B cell (primary cell): ENCODE measurements around the gene CXXC5. TPM values are rescaled to one million over a fixed set of nuclear protein-coding genes. Genes with fewer than 3 reads are reported as not detected.

Experiments used
- ATAC-seq: fragments of 200-7000 bp; cut with Tn5 transposase; one replicate; pipeline ENCODE4 v1.10.0; 2021; ENCODE audit warnings: low read depth, mild to moderate bottlenecking, moderate number of reproducible peaks, moderate library complexity
- CTCF ChIA-PET: fragments of 350-600 bp; sonication (Branson Sonifier 250); formaldehyde crosslinking; loops from one replicate; lab custom pipeline; 2021; ENCODE audit warnings: antibody characterized with exemption, inconsistent platforms; lab: Charles Lee
- POLR2A ChIA-PET: fragments of 350-600 bp; sonication (Branson Sonifier 250); formaldehyde crosslinking; loops from one replicate; lab custom pipeline; 2021; ENCODE audit warnings: antibody characterized with exemption; lab: Charles Lee
- DNase-seq: peaks from one replicate; pipeline ENCODE4 v3.0.0; 2013
- H2AFZ ChIP-seq: 2 replicates; pipeline ENCODE4 v1.6.1; 2012; ENCODE audit warnings: mild to moderate bottlenecking, low read depth, low read length; ENCODE audit not compliant: insufficient read depth, poor library complexity, severe bottlenecking
- H3K27ac ChIP-seq, 2 donors: 1 replicate in 1 of 2; 2 replicates in 1 of 2; pipeline ENCODE4 v1.5.1; 2012 to 2013; ENCODE audit warnings: low read length in 2 of 2, mild to moderate bottlenecking in 2 of 2, moderate library complexity in 1 of 2
- H3K27me3 ChIP-seq, 4 experiments: fragments of 200-600 bp in 1 of 4; sonication (generic) in 1 of 4; replicated peaks in 1 of 4; 1 replicate in 2 of 4; 2 replicates in 2 of 4; pipeline versions ENCODE4 v1.6.1 to v1.7.0; 2013 to 2016; ENCODE audit warnings: low read length in 3 of 4, mild to moderate bottlenecking in 2 of 4, mixed read lengths in 1 of 4, moderate library complexity in 1 of 4; ENCODE audit not compliant: insufficient read depth in 4 of 4, control insufficient read depth in 3 of 4; ENCODE audit errors: control extremely low read depth in 1 of 4
- H3K36me3 ChIP-seq, 2 experiments: replicated peaks in 1 of 2; 1 replicate in 1 of 2; 2 replicates in 1 of 2; pipeline versions ENCODE4 v1.6.1 to v1.7.1; 2013; ENCODE audit warnings: low read length in 1 of 2; ENCODE audit not compliant: insufficient read depth in 2 of 2, control insufficient read depth in 1 of 2; ENCODE audit errors: control extremely low read depth in 1 of 2, extremely low read depth in 1 of 2
- H3K4me1 ChIP-seq, 2 donors: fragments of 200-600 bp in 1 of 2; sonication (generic) in 1 of 2; 1 replicate in 1 of 2; 2 replicates in 1 of 2; pipeline versions ENCODE4 v1.5.1 to v1.6.1; 2013 to 2017; ENCODE audit warnings: low read length in 2 of 2; ENCODE audit not compliant: control insufficient read depth in 2 of 2, insufficient read depth in 2 of 2
- H3K4me2 ChIP-seq: replicated peaks from 2 replicates; pipeline ENCODE3; 2012; ENCODE audit warnings: mild to moderate bottlenecking, low read depth, low read length; ENCODE audit not compliant: poor library complexity, severe bottlenecking
- H3K4me3 ChIP-seq, 5 experiments: fragments of 200-600 bp in 1 of 5; sonication (generic) in 1 of 5; 1 replicate in 3 of 5; 2 replicates in 2 of 5; pipeline versions ENCODE4 v1.5.1 to v1.7.0; 2011 to 2016; ENCODE audit warnings: low read length in 4 of 5, mild to moderate bottlenecking in 4 of 5, low read depth in 2 of 5, control low read depth in 1 of 5, moderate library complexity in 1 of 5; ENCODE audit not compliant: insufficient read depth in 1 of 5; ENCODE audit errors: control extremely low read depth in 1 of 5, extremely low read depth in 1 of 5
- H3K79me2 ChIP-seq: fragments of 200-600 bp; sonication (generic); one replicate; pipeline ENCODE4 v1.6.0; 2016; ENCODE audit warnings: low read length; ENCODE audit not compliant: control insufficient read depth, insufficient read depth
- H3K9ac ChIP-seq: fragments of 200-600 bp; sonication (generic); 2 replicates; pipeline ENCODE4 v1.6.1; 2017; ENCODE audit warnings: mild to moderate bottlenecking, low read length, moderate library complexity
- H3K9me3 ChIP-seq, 3 donors: one replicate each; pipeline versions ENCODE4 v1.6.1 to v1.7.1; 2013; ENCODE audit warnings: low read length in 2 of 3; ENCODE audit not compliant: control insufficient read depth in 2 of 3, insufficient read depth in 1 of 3; ENCODE audit errors: control extremely low read depth in 1 of 3
- H4K20me1 ChIP-seq: 2 replicates; pipeline ENCODE4 v1.6.0; 2012; ENCODE audit warnings: mild to moderate bottlenecking, low read length; ENCODE audit not compliant: insufficient read depth, control insufficient read depth, poor library complexity, severe bottlenecking
- H3K27ac Mint-ChIP-seq: one replicate; pipeline ENCODE4 v1.8.0; 2021; ENCODE audit warnings: mixed read lengths
- H3K27me3 Mint-ChIP-seq: one replicate; pipeline ENCODE4 v1.8.0; 2021; ENCODE audit warnings: mixed read lengths
- H3K4me1 Mint-ChIP-seq: one replicate; pipeline ENCODE4 v1.8.0; 2021; ENCODE audit warnings: mixed read lengths
- H3K4me3 Mint-ChIP-seq: one replicate; pipeline ENCODE4 v1.8.0; 2021; ENCODE audit warnings: mixed read lengths
- H3K9me3 Mint-ChIP-seq: one replicate; pipeline ENCODE4 v1.8.0; 2022; ENCODE audit warnings: mixed read lengths; ENCODE audit not compliant: insufficient read depth
- EZH2 ChIP-seq: IDR thresholded peaks from 2 replicates; pipeline ENCODE4 v1.6.1; 2012; ENCODE audit warnings: borderline replicate concordance, low read depth, mild to moderate bottlenecking, moderate library complexity, low read length; ENCODE audit not compliant: insufficient read depth, poor library complexity, severe bottlenecking
- WGBS: methylation state at CpG from one replicate; pipeline ENCODE4 v1.1.5; 2013; ENCODE audit warnings: missing lambda C conversion rate; ENCODE audit not compliant: insufficient coverage; 5-methylcytosine and 5-hydroxymethylcytosine counted together
- intact Hi-C: fragments of 100-400 bp; cut with micrococcal nuclease; formaldehyde crosslinking; loops from one replicate; pipeline ENCODE4 v1.10.0; 2022
- polyA plus RNA-seq: library from polyadenylated mRNA; depleted of rRNA; stranded (reverse); fragments of >200 nt; gene quantifications from 2 replicates; pipeline ENCODE4 v1.2.3, GENCODE V29; 2012
- total RNA-seq, 2 donors: library from RNA; stranded (reverse); fragments of 120-200 nt in 1 of 2; gene quantifications; 1 replicate in 1 of 2; 2 replicates in 1 of 2; pipeline versions ENCODE4 v1.2.3 to v1.2.4, GENCODE V29; 2013 to 2022
- TF ChIP-seq, protein P1 (sequence below): fragments of 200-600 bp; IDR thresholded peaks from one replicate; pipeline ENCODE4 v1.8.0; 2022; ENCODE audit warnings: antibody characterized with exemption, mild to moderate bottlenecking

CXXC5 gene
- total and polyA plus RNA-seq, 2 donors (not counting 1 experiment from before 2014, with no cell fraction given) = 126 to 143 TPM

DNA sequence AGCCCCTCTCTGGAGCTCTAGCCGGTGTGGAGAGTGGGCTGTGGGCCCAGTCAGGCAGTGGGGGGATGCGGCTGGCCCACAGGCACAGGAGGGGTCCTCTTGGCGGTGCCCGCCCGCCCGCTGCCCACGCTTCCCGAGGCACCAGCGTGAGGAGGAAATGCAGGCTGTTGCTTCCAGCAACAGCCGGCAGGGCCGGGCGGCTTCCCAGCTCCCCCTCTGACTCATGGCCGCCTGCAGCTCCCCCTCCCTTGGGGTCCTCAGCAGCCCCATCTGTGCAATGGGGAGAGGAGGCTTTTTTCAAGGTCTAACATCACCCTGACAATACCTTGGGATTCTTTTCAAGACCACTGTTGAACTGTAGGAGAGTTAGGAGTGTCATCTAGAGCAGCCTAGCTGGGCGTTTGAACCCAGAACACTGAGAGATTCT, 10.4 kb downstream of the CXXC5 start:
- Histone ChIP-seq H3K9ac (peak overlapping the region; percentile 51), H2AFZ (no peak overlapping the region), H3K4me2 (peak overlapping the region; percentile 94), H3K36me3 (peaks cover 0 to 29% of the 10 kb centered on the region in 2 experiments), H3K9me3 (no peaks in the 10 kb centered on the region), H3K79me2 (peaks cover 99% of the 10 kb centered on the region), H3K4me1 (peaks cover 98 to 100% of the 10 kb centered on the region in 2 donors), H3K4me3 (peak overlapping the region in 4 of 5 experiments; percentile 6 to 36 (median 34)), H3K27ac (peak overlapping the region; percentile 60 to 78), H4K20me1 (peaks cover 99% of the 10 kb centered on the region), H3K27me3 (no peaks in the 10 kb centered on the region)
- TF ChIP-seq EZH2 = no peak
- TF ChIP-seq, protein P1, sequence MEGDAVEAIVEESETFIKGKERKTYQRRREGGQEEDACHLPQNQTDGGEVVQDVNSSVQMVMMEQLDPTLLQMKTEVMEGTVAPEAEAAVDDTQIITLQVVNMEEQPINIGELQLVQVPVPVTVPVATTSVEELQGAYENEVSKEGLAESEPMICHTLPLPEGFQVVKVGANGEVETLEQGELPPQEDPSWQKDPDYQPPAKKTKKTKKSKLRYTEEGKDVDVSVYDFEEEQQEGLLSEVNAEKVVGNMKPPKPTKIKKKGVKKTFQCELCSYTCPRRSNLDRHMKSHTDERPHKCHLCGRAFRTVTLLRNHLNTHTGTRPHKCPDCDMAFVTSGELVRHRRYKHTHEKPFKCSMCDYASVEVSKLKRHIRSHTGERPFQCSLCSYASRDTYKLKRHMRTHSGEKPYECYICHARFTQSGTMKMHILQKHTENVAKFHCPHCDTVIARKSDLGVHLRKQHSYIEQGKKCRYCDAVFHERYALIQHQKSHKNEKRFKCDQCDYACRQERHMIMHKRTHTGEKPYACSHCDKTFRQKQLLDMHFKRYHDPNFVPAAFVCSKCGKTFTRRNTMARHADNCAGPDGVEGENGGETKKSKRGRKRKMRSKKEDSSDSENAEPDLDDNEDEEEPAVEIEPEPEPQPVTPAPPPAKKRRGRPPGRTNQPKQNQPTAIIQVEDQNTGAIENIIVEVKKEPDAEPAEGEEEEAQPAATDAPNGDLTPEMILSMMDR = no peak
- Mint-ChIP-seq H3K4me3 (peak overlapping the region; percentile 89), H3K4me1 (peaks cover 90% of the 10 kb centered on the region), H3K9me3 (no peaks in the 10 kb centered on the region), H3K27ac (peak overlapping the region; percentile 96), H3K27me3 (no peaks in the 10 kb centered on the region)
- CTCF ChIA-PET = interaction anchor here (5.0 to 15.3 kb wide), 3 partner anchors 9 to 107 kb away, joined by 21 to 188 read pairs (median 82); no protein-coding TSS in a partner anchor
- DNase-seq (peak; percentile 32), ATAC-seq (no peak)
- POLR2A ChIA-PET = interaction anchor here (0.8 to 4.1 kb wide), 12 partner anchors 8 to 97 kb away, joined by 3 to 79 read pairs (median 4); partner anchors contain the start of genes CXXC5 and UBE2D2
- intact Hi-C loops = no loop called here
- 8% methylated on average over 9 of the region's 14 CpGs for WGBS
